ENCODE measurements around the gene SRA1.

Gene SRA1

DNA sequence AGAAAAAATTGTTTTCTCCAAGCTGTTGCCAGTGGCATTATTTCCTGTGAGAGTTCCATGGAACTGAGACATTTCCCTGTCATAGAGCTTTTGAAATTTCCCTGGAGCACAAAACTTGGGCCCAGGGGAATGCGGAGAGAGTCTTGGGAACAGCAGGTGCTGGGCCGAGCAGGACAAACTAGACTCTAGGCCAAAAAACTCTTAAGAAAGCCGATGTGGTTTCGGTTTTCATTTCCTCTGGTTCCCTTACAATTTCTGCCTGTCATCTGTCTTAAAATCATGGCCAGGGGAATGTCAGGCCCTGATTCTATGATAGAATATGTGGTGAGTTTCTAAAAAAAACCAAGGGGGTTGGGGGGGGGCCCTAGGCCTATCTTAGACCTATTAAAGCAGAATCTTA, 11.9 kb upstream of the SRA1 start:
- no peak for DNase-seq

DNA sequence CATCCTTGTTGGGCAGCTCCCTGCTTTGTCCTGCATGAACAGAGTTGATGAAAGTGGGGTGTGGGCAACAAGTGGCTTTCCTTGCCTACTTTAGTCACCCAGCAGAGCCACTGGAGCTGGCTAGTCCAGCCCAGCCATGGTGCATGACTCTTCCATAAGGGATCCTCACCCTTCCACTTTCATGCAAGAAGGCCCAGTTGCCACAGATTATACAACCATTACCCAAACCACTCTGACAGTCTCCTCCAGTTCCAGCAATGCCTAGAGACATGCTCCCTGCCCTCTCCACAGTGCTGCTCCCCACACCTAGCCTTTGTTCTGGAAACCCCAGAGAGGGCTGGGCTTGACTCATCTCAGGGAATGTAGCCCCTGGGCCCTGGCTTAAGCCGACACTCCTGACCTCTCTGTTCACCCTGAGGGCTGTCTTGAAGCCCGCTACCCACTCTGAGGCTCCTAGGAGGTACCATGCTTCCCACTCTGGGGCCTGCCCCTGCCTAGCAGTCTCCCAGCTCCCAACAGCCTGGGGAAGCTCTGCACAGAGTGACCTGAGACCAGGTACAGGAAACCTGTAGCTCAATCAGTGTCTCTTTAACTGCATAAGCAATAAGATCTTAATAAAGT, 11.3 kb upstream of the SRA1 start:
- DNase-seq = no peak

DNA sequence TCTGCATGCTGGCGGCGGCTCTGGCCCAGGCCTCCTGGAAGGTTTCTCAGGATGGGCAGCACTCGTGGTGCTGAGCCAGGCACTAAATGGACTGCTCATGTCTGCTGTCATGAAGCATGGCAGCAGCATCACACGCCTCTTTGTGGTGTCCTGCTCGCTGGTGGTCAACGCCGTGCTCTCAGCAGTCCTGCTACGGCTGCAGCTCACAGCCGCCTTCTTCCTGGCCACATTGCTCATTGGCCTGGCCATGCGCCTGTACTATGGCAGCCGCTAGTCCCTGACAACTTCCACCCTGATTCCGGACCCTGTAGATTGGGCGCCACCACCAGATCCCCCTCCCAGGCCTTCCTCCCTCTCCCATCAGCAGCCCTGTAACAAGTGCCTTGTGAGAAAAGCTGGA, 10.6 kb upstream of the SRA1 start:
- no peak for DNase-seq

DNA sequence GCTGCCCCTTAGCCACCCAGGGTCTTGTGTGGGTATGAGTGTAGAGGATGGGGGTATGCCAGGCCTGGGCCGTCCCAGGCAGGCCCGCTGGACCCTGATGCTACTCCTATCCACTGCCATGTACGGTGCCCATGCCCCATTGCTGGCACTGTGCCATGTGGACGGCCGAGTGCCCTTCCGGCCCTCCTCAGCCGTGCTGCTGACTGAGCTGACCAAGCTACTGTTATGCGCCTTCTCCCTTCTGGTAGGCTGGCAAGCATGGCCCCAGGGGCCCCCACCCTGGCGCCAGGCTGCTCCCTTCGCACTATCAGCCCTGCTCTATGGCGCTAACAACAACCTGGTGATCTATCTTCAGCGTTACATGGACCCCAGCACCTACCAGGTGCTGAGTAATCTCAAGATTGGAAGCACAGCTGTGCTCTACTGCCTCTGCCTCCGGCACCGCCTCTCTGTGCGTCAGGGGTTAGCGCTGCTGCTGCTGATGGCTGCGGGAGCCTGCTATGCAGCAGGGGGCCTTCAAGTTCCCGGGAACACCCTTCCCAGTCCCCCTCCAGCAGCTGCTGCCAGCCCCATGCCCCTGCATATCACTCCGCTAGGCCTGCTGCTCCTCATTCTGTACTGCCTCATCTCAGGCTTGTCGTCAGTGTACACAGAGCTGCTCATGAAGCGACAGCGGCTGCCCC, 10.0 kb upstream of the SRA1 start:
- no peak for DNase-seq

DNA sequence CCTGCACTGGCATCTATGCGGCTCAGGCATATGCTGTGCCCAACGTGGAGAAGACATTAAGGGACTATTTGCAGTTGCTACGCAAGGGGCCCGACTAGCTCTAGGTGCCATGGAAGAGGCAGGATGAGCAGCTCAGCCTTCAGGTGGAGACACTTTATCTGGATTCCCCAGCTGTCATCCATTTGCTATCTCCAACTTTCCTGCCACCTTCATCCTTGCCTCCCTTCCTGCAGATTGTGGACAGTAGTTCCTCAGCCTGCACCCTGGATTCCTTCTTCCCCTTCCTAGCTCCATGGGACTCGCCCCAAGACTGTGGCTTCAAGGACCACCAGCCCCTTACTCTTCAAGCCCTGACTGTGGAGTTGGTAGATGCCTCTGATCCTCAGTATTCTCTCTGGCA, 9.4 kb upstream of the SRA1 start:
- no peak for DNase-seq

DNA sequence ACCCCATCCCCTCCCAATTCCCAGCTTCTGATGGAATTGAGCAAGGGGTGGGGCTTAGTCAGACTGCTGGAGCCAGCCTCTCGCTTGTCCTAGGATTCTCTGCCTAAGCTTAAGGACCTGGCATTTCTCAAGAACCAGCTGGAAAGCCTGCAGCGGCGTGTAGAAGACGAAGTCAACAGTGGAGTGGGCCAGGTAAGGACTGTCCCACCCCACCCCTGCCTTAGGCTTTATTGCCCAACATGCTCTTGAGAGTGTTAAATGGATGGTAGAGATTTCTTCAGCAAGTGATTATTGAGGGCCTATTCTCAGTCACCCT, 8.5 kb upstream of the SRA1 start:
- DNase-seq = no peak

DNA sequence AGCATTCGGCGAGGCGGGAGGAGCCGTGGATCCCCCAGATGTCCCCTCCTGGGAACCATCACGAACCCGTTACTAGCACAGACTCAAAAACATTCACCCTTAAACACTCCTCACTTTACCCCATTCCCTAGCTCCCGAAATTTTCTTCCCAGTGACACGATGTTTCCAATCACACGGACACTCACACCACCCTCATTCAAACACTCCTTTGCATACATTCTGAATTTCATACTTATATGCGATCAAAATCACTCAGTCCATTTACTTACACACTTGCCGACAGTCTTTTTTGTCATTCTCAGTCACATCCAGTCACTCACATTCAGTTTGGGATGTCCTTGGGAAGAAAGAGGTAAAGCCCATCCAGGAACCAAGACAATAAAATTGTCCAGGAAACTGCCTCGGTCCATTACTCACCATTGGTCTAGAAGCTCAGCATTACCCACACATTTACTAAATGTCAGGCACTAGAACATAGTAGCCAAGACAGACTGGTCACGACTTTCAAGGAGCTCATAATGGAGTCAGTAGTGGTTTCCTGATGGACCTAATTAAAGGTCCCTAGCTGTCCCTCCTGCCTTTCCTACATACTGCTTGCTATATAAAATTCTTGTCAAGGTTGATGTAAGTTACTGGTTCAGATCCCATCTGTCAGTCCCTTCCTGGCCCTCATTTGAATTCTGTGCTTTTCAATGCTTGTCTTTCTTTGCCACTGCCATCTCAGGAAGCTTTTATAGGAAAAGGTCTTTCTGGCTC, 7.9 kb upstream of the SRA1 start:
- DNase-seq = no peak

DNA sequence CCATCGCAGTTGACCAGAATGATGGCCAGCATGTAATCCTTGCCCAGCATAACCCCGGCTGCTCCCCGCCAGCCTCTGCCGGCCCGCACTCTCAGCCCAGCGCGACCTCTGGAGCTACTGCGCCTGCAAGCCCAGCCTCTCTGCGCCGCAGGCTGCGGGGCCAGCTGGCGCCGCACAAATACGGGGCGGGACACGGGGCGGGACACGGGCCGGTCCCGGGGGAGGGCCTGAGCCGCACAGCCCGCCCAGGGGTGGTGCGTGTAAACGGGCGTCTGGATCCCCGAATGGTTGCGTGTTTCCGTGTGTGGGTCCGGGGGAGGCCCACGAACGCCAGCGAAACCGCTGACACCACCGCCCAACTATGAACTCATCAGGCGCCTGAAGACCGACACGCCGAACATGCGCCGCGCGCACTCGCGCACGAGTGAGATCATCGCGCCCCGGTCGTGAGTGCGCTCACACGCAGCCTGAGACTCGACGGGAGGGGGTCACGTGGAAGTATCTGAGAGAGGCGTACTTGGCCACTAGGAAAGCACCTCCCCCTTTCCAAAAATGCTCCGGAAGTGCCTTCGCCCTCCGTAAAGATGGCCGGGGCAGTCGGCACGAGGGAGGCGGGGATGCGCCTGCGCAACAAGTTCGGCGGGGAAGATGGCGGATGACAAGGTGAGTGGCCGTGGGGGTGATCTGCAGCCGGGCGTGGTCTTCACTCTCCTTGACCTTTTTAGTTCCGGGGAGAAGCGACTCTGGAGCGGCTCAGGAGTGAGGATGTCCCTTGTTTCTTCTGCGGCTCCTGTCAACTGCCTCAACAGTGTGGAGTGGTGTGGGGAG, 7.1 kb upstream of the SRA1 start, which contains the start of the genes APBB3 and SLC35A4:
Gene APBB3, minus strand, starts transcription at position 403 of the 828 bp plus-strand sequence. Its CDS starts 353 bp downstream, at position 50.
Gene SLC35A4, plus strand, starts transcription at position 633 of the 828 bp plus-strand sequence. CDS start 2,342 bp downstream, outside the sequence.
- peak; percentile 77 for DNase-seq

DNA sequence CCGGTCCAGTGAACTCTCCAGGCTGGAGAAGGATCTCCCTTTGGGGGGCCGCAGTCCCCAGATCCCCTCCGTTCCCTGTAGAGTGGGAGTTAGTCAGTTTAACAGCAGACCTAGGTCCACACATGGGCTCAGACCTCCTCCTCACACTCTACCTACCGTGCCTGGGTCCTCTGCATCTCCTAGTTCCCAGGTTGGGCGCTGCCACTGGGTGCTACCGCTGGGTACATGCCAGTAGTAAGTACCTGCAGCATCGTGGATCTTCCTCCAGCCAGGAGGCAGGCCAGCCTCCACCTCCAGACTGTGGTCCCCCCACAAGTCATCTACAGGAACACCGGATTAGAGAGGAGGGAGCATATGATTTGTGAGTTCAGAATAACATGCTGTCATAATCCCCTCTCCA, 6.3 kb upstream of the SRA1 start:
- no peak for DNase-seq

DNA sequence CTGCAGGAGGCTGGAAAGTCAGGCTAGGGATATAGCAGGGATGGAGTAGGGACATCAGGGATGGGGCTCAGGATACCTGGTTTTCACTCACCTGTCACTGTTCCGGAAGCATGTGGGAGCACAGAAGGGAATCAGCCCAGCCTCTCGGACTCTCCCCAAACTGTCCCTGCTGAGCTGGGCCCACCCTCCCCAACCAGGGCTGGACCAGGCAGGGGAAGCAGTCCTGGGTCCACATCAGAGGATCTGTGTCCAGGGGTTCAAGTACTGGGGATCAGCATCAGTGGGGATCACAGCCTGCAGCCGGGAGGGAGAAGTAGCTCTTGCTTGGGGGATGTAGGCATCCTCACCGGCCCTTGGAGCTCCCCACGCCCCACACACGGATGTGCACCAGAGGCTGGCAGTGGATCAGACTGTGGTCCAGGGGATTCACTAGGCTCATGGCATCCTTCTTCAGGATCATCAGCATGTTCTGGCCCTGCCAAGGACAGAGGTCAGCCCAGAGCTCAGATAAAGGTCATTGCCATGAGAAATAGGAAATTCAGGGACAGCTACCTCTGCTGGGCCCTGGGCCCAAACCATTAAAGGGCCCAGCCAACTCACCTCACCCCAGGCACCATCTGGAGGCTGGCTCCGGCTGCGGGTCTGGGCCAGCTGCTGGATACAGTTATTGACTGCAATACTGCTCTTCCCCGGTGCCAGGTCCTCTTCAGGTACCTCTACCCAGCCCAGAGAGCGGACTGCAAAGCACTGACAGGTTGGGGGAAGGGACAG, 4.7 kb upstream of the SRA1 start:
- no peak for DNase-seq

DNA sequence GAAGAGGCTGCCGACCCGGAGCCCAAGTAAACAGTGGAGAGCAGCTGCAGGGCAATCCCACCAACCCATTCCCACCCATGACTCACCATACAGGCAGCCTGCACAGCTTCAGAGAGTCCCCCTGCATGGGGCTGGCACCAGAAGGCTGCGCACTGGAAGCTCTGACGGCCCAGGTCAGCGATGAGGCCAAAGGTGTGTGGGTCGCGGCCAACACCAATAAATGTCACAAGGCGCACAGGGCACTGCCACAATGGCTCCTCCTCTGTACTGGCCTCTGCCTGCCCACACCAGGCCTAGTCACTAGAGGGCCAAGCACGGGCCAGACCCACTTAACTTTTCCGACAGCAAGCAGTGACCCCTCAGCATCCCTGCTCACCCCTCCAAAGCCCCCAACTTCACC, 3.0 kb upstream of the SRA1 start:
- no peak for DNase-seq

DNA sequence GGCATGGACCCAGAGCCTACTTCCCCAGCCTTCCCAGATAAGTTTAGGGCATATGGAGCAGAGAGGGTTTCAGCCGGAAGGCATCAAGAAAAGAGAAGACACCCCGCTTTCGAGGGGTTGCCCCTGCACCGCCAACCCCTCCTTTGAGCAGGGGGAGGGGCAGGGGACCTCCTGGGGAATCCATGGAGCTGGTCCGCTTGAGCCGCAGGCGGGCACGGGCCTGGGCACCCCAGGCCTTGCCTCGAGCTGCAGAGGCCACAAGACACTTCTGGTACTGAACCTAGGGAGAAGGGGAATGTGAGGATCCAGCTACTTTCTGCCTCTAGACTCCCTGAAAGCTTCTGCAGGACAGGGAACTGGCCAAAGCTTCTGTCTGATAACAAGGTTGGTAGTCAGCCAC, 1.3 kb upstream of the SRA1 start:
- DNase-seq = no peak

DNA sequence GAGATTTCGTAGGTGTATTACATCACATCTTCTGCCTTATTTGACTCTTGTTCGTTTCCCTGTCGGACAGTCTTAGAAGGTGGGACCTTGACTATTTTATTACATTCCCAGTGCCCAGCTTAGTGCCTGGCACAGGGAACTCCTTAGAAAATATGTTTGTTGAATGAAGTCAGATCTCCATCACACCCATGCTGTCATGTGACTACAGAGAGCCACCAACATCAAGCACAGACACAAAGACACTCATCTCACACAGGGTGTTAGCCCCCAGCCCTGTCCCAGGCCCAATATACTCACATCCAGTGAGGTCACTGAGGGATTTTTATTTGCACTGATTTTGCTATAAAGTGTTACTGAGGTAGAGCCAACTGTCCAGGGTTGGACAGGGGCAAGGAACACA, 692 bp upstream of the SRA1 start:
- no peak for DNase-seq

DNA sequence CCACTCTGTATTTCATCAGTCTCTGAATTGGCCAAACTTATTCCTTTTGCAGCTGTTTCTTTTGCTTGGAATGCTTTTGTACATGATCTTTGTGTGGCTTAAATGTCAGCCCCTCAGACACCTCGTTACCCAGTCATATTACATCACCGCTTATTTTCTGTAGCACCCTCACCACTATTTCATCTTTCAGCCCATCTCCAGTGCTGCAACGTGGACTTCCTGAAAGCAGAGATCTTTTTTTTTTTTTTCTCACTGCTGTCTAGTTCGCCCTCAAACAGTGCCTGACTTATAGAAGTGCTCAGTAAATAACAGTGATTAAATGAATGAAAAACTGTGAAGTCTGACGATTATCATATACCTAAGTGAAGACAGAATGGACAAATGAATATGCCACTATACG, 835 bp downstream of the SRA1 start:
- no peak for DNase-seq

DNA sequence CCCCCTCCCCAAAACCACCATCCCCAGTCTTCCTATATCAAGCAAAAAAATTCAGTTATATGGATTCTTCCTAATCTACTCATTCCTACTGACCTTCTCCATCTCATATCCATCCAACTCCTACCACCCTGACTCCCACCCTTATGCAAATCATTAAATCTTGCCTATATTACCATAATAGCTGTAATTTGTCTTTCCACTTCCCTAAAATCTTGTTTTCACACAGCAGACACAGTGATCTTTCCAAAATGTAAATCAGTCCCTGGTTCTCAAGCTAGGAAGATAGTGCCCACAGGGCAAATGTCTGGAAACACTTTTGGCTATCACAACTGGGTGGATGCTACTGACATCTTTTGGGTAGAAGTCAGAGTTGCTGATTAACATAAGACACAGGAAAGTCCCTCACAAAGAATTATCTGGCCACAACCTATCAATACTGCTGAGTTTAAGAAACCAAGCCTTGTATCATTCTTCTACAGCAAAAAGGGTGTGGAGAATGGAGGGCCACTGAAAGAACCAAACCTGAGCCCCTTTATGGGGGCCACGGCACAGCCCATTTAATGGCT, 1.4 kb downstream of the SRA1 start:
- no peak for DNase-seq

DNA sequence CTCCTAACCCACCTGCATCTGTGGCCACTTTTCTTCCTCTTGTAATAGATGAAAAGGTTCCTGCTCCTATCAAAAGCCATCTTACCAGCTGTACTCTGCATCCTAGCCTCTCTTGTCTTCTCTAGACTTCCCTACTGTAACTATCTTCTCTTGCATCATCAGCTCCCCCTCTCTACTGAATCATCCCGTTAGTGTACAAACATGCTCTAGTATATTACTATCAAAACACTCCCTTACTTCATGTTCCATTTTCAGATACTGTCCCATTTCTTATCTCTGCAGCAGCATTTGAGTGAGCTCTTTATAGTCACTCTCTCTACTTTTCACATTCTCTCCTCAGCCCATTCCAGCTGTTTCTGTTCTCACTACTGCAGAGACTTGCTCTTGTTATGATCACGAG, 2.8 kb downstream of the SRA1 start:
- no peak for DNase-seq

DNA sequence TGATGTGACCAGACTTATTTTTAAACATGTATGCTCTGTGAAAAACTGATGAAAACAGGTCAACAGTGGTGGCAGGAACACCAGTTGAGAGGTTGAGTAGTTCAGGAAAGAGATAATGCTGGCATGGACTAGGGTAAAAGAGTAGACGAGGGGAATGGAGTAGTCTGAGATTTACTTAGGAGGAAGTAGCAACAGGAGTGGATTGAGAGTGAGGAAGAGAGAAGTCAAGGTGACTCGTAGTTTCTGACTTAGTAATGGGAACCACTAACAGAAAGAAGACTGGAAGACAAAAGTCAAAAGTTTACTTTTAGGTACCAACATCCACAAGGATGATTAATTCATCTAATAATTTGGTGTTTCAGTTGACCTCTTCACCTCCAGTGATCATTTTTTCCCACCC, 3.6 kb downstream of the SRA1 start:
- DNase-seq = no peak

DNA sequence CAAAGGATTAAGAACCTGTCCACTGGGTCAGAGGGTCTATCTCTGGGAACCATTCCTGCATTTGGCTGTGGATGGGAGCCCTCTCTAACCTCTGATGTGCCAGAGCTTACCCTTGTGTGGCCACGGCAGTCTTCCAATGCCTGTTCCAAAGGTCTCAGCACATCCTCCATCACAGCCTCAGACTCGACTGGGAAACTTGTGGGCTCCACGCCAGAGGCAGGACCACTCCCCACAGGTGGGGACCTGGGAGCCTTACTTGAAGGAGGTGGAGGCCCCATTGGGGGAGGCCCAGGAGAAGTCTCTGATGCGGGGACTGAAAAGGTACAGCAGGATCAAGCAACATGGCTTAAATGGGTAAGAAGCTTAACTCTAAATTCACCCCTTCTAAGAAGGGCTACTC, 5.4 kb downstream of the SRA1 start:
- no peak for DNase-seq

DNA sequence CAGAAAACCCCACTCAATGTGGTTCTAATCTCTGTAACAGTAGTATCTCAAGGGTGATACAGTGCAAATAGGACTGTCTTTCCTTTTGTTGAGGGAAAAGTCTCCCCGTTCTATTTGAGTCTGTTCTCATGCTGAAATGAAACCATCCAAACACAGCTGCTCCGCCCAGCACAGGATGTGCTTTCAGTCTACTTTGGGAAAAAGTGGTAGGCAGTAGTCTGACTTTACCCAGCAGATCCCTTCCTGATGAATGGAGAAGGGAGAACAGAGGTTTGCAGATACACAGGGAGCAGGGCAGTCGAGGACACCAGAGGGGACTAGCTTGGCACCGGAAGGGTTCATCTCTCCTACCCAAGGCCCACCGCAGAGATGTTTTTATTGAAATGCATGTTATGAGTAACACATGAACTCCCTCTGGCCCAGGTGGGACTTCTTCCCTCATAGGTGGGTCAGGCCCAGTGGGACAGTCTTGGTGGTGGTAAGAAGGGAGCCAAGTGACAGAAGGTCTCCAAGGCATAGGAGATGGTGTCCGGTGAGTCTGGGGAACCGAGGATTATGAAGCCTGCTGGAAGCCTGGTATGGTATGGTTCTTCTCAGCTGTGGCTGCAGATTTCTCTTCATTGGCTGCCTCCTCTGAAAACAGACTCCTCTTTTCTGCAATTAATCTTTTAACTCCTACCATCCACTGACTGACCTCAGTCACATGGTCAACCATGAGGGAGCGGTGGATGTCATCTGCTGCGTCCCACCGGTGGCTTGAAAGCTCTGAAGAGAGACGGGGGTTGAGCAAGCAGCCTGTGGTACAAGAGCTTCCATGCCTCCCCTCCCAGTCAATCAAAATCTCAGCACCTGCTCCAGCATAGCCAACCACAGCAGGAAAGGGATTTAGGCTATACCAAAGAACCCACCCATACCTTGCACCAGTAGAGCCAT, 6.9 kb downstream of the SRA1 start:
- DNase-seq = no peak

DNA sequence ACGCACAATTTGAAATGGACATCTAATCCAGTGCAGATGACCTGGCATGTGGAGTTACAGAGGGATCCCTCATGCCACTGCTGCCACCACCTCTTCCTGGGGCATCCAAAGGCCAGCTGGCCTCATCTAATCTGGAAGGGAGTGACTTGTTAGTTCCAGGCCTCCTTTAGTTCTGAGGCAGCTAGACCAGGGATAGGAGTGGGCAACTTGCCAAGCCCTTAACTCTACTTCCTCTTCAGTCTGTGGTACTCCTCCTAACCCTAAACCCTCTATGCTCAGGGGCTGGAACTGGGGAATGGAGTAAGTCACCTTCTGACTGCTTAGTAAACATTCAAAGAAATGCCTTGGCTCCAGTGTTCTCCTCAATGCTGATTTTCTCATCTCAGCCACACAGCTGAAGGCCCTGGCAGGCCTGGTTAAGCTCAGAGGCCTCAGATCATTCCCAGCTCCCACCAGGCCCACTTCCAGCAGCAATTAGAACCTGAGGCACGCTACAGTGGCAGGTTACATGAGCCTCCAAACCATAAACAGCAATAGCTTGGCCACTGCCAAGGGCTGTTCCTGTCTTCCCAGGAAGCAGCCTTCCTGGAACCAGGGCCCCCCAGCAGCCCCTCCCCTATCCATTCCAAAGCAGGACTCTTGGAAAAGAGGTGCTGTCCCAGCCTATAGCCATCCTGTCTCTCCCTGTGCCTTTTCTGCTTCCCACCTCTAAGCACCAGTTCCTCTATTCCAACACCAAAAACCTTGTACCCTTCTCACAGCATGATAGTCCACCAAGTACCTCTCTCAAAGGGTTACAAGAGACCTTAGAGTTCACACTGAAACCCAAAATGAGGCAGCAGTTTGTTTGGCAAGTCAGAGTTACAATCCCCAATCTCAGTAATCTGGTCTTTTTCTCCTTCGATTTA, 7.8 kb downstream of the SRA1 start:
- no peak for DNase-seq

Data from NCI-H187 treated with DMSO at 0.1 percent for 48 hours (cell line).